ENCODE measurements around the gene AGXT2. TPM values are rescaled to one million over a fixed set of nuclear protein-coding genes. Genes with fewer than 3 reads are reported as not detected.

AGXT2 gene
- total and polyA plus RNA-seq, 2 donors (not counting 1 experiment from before 2014, with no cell fraction given) = not detected

DNA sequence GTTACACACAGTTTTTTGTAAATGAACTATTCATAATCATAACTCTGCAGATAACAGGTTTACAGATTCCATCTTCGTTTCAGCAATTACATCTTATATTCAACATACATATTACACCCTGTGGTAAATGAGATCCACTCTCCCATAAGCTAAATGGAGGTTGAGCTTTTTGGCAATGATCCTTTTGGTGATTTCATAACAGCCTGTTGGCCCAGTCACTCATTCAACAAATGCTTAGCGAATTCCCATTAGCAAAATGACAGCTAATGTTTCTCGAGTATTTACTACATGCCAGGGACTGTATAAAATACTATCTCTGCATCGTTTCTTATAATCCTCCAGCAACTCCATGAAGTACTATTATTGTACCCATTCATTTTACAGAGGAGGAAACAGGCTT lies 25.4 kb upstream of the AGXT2 start:
- Histone ChIP-seq H3K27ac (ENCODE audit: insufficient read depth, low read length) (no peak overlapping the region), H3K27me3 (ENCODE audit: control insufficient read depth, insufficient read depth, low read length) (no peaks in the 10 kb centered on the region), H2AFZ (ENCODE audit: low read length) (no peak overlapping the region), H3K9ac (ENCODE audit: insufficient read depth, low read length) (no peak overlapping the region), H3K79me2 (ENCODE audit: control insufficient read depth, insufficient read depth, low read length) (no peaks in the 10 kb centered on the region), H3K9me3 (ENCODE audit: control insufficient read depth, insufficient read depth, low read depth, low read length) (no peaks in the 10 kb centered on the region), H3K4me1 (ENCODE audit: control insufficient read depth, extremely low read depth, insufficient read depth, low read length) (no peaks in the 10 kb centered on the region), H3K4me2 (ENCODE audit: extremely low read depth, insufficient read depth, low read length) (no peak overlapping the region), H3K4me3 (replicated peaks in 1 of 4; ENCODE audit: control extremely low read depth in 1 of 4, insufficient read depth in 1 of 4, low read depth in 3 of 4, low read length in 4 of 4) (no peak overlapping the region), H3K36me3 (ENCODE audit: control insufficient read depth, insufficient read depth, low read length) (no peaks in the 10 kb centered on the region), H4K20me1 (ENCODE audit: control insufficient read depth, extremely low read depth, insufficient read depth, low read length) (no peaks in the 10 kb centered on the region)
- no peak for TF ChIP-seq EZH2 (IDR thresholded peaks at IDR 0.05; ENCODE audit: low read length, missing control alignments)
- TF ChIP-seq, protein P1, sequence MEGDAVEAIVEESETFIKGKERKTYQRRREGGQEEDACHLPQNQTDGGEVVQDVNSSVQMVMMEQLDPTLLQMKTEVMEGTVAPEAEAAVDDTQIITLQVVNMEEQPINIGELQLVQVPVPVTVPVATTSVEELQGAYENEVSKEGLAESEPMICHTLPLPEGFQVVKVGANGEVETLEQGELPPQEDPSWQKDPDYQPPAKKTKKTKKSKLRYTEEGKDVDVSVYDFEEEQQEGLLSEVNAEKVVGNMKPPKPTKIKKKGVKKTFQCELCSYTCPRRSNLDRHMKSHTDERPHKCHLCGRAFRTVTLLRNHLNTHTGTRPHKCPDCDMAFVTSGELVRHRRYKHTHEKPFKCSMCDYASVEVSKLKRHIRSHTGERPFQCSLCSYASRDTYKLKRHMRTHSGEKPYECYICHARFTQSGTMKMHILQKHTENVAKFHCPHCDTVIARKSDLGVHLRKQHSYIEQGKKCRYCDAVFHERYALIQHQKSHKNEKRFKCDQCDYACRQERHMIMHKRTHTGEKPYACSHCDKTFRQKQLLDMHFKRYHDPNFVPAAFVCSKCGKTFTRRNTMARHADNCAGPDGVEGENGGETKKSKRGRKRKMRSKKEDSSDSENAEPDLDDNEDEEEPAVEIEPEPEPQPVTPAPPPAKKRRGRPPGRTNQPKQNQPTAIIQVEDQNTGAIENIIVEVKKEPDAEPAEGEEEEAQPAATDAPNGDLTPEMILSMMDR (conservative IDR thresholded peaks at IDR 0.05 in 1 of 2, IDR thresholded peaks at IDR 0.05 in 1 of 2; ENCODE audit: low read depth in 1 of 2, low read length in 2 of 2) = no peak
- DNase-seq (ENCODE audit: low read depth in 2 of 2) = peak in 1 of 2 donors; percentile 12

DNA sequence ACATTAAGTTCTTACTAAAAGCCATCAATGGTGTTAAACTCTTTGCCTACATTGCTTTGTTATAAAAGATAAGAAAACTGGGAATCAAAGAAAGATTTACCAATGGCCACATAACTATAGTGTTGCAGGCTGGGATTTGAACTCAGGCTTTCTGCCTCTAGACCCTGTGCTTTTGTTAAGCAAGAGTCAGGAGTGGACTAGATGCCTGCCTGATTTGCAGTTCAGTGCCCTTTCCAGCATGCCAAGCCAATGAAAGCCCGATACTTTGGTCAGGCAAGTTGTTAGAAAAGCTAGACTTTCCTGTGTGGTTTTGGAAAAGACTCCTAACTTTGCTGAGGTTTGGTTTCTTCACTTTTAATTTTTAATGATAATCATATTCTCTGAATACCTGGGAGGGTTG lies 21.4 kb upstream of the AGXT2 start:
- Histone ChIP-seq H3K36me3 (ENCODE audit: control insufficient read depth, insufficient read depth, low read length) (no peaks in the 10 kb centered on the region), H3K4me1 (ENCODE audit: control insufficient read depth, extremely low read depth, insufficient read depth, low read length) (no peaks in the 10 kb centered on the region), H3K79me2 (ENCODE audit: control insufficient read depth, insufficient read depth, low read length) (no peaks in the 10 kb centered on the region), H2AFZ (ENCODE audit: low read length) (no peak overlapping the region), H3K27ac (ENCODE audit: insufficient read depth, low read length) (no peak overlapping the region), H3K4me3 (replicated peaks in 1 of 4; ENCODE audit: control extremely low read depth in 1 of 4, insufficient read depth in 1 of 4, low read depth in 3 of 4, low read length in 4 of 4) (no peak overlapping the region), H3K9ac (ENCODE audit: insufficient read depth, low read length) (no peak overlapping the region), H4K20me1 (ENCODE audit: control insufficient read depth, extremely low read depth, insufficient read depth, low read length) (no peaks in the 10 kb centered on the region), H3K4me2 (ENCODE audit: extremely low read depth, insufficient read depth, low read length) (no peak overlapping the region), H3K27me3 (ENCODE audit: control insufficient read depth, insufficient read depth, low read length) (no peaks in the 10 kb centered on the region), H3K9me3 (ENCODE audit: control insufficient read depth, insufficient read depth, low read depth, low read length) (no peaks in the 10 kb centered on the region)
- DNase-seq (ENCODE audit: low read depth in 2 of 2) = no peak
- TF ChIP-seq, protein P1 (conservative IDR thresholded peaks at IDR 0.05 in 1 of 2, IDR thresholded peaks at IDR 0.05 in 1 of 2; ENCODE audit: low read depth in 1 of 2, low read length in 2 of 2) = no peak
- TF ChIP-seq EZH2 (IDR thresholded peaks at IDR 0.05; ENCODE audit: low read length, missing control alignments) = no peak

DNA sequence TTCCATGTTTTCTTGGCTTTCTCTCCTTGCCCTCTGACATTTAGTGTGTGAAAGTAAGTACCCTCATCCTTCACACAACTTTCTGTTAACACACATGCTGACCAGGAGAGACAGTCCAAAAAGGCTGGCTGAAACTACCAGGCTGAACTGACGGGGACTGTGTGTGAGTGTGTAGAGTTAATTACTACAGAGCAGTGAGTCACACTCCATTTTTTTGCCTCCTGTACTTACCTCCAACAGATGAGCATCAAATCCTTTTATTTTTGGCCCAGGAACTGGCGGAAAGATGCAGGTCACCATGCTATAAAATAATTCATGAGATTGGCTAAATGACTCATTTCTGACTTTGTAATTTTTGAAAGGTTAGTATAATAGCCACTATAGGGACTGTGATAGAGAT lies 20.2 kb upstream of the AGXT2 start:
- H3K79me2 ChIP-seq (ENCODE audit: control insufficient read depth, insufficient read depth, low read length) = no peaks in the 10 kb centered on the region
- no peak overlapping the region for H3K9ac ChIP-seq (ENCODE audit: insufficient read depth, low read length)
- H3K27ac ChIP-seq (ENCODE audit: insufficient read depth, low read length) = no peak overlapping the region
- no peak overlapping the region for H2AFZ ChIP-seq (ENCODE audit: low read length)
- H3K27me3 ChIP-seq (ENCODE audit: control insufficient read depth, insufficient read depth, low read length) = no peaks in the 10 kb centered on the region
- no peak overlapping the region for H3K4me2 ChIP-seq (ENCODE audit: extremely low read depth, insufficient read depth, low read length)
- DNase-seq (ENCODE audit: low read depth in 2 of 2) = peak in 1 of 2 donors; percentile 44
- TF ChIP-seq, protein P1 (conservative IDR thresholded peaks at IDR 0.05 in 1 of 2, IDR thresholded peaks at IDR 0.05 in 1 of 2; ENCODE audit: low read depth in 1 of 2, low read length in 2 of 2) = no peak
- no peak for TF ChIP-seq EZH2 (IDR thresholded peaks at IDR 0.05; ENCODE audit: low read length, missing control alignments)
- H3K4me1 ChIP-seq (ENCODE audit: control insufficient read depth, extremely low read depth, insufficient read depth, low read length) = no peaks in the 10 kb centered on the region
- no peaks in the 10 kb centered on the region for H3K9me3 ChIP-seq (ENCODE audit: control insufficient read depth, insufficient read depth, low read depth, low read length)
- H4K20me1 ChIP-seq (ENCODE audit: control insufficient read depth, extremely low read depth, insufficient read depth, low read length) = no peaks in the 10 kb centered on the region
- no peak overlapping the region for H3K4me3 ChIP-seq (replicated peaks in 1 of 4; ENCODE audit: control extremely low read depth in 1 of 4, insufficient read depth in 1 of 4, low read depth in 3 of 4, low read length in 4 of 4)
- no peaks in the 10 kb centered on the region for H3K36me3 ChIP-seq (ENCODE audit: control insufficient read depth, insufficient read depth, low read length)

All from fibroblast of lung (primary cell).